Epidermal melanocyte (primary cell): Measurements from ENCODE around the gene HSD11B2.

Source experiments
- DNase-seq: peaks from one replicate; pipeline ENCODE4 v3.0.0; 2011; ENCODE audit warnings: low spot score; ENCODE audit not compliant: insufficient read length

Gene HSD11B2

DNA sequence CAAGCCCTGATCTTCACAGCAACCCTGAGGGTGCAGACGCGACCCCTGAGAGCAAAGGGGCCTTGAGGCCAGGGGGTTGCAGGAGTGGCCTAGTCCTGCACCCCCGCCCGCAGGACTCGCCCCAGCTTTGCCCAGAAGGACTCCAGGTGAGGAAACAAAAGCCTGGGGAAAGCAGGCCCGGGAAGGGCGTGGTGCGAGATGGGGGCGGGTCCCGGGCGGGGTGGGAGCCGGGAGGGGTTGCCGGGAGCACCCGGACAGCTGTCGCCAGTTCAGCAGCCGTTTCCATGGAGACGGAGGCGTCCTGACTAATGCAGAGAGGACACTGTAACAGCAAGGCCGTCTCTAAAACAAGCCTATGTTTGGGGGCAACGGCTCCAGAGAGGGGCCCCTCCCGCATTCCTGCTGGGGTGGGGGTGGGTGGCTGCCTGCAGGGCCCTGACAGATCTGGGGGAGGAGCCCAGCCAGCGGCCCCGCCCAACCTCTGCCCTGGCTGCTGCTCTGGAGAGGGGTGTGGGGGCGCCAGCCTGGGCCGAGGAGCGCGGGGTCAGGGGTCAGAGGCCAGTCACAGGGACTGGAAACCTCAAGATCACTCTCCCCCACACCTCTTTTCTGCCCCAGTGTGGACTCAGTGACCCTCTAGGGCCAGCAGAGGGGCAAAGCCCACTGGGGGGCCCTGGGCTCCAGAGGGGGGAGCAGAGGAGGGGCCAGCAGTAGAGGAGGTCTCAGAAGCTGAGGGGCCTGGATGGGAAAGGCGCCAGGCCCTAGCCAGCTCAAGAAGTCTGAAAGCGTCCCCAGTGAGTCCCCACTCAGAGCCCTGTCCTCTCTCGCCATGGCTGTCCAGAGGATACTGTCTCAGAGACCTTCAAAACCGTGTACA, 34.5 kb upstream of the HSD11B2 start:
- peak; percentile 16 for DNase-seq

DNA sequence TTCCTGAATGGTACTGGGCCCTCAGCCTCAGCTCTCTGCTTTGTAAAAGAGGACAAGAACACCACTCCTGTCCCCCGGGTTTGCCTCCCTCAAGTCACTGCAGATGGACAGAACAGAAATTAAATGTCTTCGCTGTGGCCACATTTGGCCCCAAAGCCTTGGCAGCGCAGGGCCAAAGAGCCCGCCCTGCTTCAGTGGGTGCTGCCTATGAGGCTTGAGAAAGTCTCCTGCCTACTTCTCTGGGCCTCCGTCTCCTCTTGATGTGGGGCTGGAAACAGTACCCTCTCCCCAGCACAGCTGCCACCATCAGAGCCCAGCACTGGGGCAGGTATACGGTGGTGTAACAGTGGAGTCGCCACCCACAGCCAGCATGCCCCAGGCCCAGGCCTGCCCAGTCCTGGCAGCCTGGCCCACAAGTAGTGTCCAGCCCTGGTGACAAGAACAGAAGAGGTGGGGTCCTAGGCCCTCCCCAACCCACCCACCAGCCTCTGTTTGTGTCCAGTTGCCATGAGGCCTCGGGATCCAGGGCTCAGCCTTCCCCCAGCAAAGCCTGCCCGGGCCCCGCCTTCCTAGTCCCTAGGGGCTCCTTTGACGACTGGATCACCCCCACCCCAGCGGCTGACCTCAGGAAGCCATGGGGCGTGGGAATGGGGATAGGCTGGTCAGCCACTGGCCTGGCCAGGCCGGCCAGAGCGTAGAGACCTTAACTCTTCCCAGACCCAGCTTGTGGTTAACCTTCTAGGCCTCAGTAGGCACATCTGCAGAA, 33.7 kb upstream of the HSD11B2 start:
- DNase-seq, result no peak

DNA sequence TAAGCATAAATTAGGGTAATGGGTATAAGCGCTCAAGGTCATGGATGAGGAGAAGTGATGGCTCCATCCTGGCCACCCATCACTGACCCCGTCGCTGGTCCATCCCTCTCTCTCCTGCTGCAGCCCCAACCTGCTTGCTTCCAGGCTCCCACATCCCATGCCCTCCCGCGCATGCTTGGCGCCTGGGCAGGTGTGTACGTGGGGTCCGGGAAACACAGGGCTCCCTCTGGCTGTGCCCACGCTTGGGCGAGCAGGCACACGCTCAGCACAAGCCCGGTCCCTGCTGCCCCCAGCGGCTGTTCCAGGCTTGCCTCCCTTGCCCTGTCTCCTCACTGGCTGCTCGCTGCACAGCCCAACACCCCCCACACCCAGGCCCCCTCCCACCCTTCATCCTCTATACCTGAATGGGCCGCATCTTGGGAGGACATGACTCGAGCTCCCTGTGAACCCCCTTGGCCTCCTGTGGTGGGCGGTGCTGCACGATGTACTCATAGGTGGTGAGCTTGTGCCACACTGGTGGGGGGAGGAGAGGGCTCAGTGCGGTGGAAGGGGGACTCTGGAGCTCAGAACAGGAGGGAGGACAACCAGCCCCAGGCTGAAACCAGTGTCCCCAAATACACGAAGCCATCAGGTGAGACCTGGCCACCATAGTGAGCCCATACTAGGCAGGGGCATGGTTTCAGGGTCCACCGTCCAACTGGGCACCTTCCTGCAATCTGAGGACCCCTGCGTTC, 32.9 kb upstream of the HSD11B2 start:
- no peak for DNase-seq

DNA sequence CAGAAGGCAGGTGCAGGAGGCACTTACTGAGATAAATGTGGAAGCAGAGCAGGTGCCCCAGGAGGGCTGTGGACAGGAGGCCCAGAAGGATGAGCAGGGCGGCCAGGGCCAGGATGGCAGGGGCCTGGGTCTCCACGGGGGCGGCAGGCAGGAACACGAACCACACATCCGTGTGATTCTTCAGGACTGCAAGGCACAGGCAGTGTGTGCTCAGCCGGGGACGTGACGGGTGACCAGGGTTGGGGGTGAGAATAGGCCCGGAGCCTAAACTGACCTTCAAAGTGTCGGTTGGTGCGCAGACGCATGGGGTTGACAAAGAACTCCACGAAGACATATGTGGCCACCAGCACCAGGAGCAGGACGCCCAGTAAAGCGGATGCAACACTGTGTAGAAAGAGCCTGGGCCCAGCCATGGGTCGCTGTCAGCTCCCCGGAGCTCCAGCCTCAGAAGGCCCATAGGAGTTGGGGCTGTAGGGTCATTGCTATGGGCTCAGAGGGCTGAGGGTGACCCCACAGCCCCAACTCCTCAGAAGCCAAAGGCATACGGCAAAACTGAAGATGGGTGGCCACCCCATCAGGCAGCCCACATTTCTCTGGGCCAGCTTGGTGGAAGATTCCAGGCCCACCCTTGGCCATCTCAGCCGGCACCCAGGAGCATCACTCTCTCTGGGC, 32.2 kb upstream of the HSD11B2 start:
- DNase-seq, result no peak

DNA sequence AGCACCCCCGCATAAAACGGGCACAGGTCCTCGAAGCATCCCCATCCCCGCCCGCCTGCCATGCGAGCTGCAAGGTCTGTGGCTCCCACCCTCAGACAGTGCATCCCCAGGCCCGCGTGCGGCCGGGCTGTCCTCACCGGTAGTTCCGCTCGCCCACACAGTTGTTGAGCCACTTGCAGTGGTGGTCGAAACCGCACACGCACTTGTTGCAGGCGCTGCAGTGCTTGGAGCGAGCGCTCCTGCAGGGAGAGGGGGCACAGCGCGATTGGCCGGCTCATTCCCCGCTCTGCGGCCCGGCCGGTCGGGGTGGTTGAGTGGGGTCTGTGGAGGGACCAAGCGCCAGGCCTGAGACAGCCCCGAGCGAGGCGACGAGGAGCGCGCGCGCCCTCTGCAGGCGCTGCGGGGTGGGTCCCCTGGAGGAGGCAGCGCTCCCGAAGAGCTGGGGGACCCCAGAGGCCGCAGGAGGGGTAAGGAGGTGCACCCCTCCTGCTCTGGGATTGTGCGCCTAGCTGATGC, 31.6 kb upstream of the HSD11B2 start:
- DNase-seq, result no peak

DNA sequence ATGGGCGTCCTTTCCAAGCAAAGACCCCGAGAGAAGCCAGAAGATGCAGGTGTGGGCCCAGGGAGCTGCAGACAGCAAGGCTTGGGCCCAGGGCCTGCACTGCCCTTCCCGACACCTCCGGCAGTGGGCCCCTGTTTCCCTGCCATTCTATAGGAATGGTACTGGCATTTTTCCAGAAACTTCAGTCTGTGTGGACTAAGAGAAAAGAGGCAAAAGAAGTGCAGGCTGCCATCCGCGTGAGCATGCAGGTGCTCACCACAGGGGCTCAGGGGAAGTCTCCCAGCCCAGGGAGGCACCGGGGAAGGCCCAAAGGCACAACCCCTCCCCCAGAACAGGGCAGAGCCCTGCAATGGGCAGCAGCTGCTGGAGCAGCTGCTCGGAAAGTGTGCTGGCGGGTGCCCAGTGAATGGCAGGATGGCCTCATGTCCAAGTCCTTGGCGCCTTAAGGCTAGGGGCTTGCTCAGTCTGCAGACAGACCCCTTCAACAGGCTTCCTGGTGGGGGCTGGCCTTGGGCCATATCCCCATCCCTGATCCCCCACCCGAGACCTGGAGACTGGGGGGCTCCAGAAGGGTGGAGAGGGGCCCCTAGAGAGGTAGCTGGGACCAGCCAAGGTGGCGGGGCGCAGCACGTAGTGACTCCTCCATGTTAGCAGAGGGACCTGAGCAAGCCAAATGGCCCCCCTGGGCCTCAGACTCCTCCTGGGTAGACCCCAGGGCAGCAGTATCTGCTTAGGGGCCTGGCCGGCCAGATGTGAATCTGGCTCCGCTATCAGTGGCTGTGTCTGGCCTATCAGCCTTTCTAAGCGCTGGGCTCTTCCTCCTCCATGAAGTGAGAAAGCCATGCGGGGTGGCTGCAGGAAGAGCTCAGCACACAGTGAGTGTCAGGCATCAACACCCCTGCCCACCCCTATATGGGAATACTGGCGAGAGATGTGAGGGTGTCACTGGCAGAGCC, 30.9 kb upstream of the HSD11B2 start:
- DNase-seq, result no peak

DNA sequence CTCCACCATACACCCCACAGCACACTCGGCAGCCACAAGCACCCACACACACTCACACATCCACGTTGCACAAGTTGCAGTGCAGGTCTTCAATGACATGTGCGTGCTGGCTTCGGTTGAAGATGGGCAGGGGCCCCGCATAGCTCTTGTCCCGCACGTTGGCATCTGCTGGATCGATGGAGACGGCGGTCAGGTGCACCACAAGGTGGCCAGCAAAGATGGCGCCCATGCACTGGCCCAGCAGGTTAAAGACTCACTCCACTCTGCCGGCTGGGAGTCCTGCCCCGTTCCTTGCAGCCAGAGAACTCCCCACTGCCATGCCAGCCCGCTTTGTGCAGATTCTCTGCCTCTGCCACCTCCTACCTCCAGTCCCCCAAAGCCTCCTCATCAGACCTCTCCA, 30.0 kb upstream of the HSD11B2 start:
- no peak for DNase-seq

DNA sequence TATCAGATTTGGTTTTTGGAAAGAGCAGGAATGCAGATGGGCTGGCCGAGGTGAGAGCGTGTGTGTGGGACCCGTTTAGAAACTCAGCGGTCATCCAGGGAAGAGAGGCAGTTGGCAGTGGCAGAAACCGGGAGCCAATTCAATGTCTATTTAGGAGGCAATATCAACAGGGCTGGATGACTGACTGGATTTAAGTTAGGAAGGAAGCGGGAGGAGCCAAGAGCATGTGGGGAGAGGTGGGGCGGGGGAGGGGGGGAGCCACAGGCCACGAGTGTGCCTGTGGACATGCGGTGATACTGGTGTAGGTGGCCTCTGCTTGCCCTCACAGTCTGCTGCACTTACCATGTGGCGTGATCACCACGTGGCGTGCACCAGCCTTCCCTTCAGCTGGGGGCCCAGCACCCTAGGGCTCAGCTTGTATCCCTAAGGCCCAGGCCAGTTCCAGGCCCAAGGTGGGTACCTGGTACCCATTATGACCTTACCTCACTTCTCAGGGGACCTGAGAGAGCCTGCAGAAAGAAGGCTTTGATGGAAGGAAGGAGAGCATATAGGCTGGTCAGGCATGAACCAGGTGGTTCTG, 26.9 kb upstream of the HSD11B2 start:
- no peak for DNase-seq

GRCh38 chr16:67404740-67405226, 26.1 kb upstream of the HSD11B2 start:
- DNase-seq, result no peak

DNA sequence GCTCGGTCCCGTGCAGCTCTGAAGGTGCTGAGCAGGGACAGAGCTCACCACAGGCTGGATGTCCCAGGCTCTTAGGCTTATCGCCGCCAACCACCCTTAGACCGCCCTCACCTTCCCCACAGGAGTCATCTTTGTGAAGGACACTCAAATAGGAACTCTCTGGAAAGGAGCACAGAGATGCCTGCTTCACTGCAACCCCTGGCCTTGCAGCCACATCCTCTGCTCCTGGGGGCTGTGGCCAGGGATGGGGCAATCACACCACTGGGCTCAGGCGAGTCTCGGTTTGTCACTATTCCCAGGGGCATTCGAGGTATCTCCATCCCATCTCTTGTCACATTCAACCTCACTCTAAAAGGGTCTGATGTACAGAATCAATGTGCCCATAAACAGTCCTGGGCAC, 25.6 kb upstream of the HSD11B2 start:
- DNase-seq, result no peak

GRCh38 chr16:67406111-67406971, 24.6 kb upstream of the HSD11B2 start:
- DNase-seq, result peak; percentile 87

DNA sequence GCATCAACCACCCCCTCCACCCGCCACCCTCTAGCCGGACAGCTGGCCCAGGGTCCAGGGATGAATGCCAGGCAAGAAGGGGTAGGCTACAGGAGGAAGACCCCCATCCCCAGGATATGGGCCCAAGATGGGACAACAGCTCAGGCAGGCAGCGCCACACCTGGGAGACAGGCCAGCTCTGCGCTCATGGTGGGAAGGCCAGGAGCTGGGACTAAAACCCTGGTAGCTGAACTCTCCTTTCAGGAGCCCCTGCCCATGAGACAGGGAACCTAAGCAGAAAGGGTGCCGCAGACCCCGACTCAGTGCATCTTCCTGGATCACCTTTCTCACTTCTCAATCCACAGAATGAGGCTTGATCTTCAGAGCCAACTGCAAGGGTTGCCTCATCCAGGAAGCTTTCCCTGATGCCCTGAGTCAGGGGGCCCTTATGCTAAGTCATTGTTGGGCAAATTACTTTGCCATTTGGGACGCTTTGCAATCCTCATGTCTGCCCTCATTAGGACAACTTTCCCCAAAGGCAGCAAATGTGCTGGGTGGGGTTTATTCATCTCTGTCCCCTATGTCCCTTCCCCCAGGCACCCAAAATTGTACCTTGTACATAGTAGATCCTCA, 23.6 kb upstream of the HSD11B2 start:
- no peak for DNase-seq

DNA sequence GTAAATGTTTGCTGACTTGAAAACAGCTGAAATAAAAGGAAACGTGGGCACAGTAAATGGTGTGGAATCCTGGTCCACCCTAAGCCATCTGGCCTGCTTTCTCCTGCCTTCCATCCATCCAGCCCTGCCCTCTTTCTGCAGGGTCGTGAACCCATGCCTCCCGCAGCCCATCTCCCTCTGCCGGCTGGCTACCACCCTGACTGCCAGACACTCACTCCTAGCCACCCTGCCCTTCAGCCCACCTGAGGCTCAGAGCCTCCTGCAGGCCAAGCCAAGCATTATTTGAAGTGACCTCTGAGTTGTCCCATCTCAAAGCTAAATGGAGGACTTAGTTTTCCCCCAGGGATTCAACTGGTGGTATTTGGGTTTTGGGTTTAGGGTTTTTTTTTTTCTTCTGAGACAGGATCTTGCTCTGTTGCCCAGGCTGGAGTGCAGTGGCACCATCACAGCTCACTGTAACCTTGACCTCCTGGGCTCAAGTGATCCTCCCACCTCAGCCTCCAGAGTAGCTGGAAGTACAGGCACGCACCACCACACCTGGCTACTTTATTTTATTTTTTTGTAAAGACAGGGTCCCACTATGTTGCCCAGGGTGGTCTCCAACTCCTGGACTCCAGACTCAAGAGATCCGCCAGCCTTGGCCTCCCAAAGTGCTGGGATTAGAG, 23.0 kb upstream of the HSD11B2 start:
- no peak for DNase-seq

DNA sequence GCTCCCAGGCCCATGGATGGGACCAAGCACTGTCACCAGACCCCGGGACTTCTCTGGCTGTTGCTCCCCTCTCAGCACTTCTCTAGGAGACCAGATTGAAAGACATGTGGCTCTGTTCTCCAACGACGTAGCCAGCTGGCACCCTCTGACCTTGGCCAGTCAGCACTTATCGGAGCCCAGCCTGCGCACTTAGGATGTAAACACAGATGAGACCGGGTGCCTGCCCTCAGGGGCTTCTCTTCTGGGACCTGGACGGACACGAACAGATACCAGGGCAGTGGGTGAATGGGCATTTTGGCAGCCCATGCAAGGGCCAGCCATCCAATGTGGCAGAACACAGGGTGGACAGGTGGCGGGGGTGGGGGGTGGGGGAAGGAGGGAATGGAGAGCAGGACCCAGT, 21.3 kb upstream of the HSD11B2 start:
- no peak for DNase-seq

DNA sequence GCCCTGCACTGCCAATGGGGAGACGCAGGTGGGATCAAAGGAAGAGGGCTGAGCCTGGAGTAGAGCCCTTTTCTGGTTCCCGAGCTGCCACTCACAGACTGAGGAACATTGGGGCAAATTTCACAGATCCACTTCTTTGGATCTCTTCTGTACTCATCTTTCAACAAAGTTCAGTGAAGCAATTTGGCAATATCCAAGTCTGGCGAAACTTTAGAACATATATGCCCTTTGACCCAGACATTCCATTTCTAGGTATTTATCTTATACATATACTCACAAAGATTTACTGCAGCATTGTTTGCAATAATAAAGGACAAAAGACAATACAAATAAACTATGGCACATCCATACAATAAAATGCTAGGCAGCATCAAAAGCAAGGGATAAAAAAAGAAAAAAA, 19.6 kb upstream of the HSD11B2 start:
- DNase-seq, result no peak

GRCh38 chr16:67412294-67412693, 18.6 kb upstream of the HSD11B2 start:
- DNase-seq, result no peak
